ENCODE data around the gene NRN1. TPM values are rescaled to one million over a fixed set of nuclear protein-coding genes. Genes with fewer than 3 reads are reported as not detected.

Gene NRN1
- total RNA-seq, 4 donors from 2014 or later, result 1.3 to 23.0 (median 9.1) TPM

GRCh38 chr6:5998236-5998635, 8.5 kb downstream of the NRN1 start:
- intact Hi-C loops (cut with DNase I; ENCODE audit: low total_unique reads), result no loop called here
- H3K9me3 ChIP-seq, result no peaks in the 10 kb centered on the region
- no peak overlapping the region for H3K27ac ChIP-seq
- H3K4me3 ChIP-seq, result no peak overlapping the region
- H3K36me3 ChIP-seq, result no peaks in the 10 kb centered on the region
- DNase-seq, result no peak
- TF ChIP-seq POLR2A (IDR thresholded peaks at IDR 0.05), result no peak
- TF ChIP-seq, protein P1, sequence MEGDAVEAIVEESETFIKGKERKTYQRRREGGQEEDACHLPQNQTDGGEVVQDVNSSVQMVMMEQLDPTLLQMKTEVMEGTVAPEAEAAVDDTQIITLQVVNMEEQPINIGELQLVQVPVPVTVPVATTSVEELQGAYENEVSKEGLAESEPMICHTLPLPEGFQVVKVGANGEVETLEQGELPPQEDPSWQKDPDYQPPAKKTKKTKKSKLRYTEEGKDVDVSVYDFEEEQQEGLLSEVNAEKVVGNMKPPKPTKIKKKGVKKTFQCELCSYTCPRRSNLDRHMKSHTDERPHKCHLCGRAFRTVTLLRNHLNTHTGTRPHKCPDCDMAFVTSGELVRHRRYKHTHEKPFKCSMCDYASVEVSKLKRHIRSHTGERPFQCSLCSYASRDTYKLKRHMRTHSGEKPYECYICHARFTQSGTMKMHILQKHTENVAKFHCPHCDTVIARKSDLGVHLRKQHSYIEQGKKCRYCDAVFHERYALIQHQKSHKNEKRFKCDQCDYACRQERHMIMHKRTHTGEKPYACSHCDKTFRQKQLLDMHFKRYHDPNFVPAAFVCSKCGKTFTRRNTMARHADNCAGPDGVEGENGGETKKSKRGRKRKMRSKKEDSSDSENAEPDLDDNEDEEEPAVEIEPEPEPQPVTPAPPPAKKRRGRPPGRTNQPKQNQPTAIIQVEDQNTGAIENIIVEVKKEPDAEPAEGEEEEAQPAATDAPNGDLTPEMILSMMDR (IDR thresholded peaks at IDR 0.05), result no peak
- H3K4me1 ChIP-seq, result peaks cover 0 to 13% of the 10 kb centered on the region in 2 donors
- H3K27me3 ChIP-seq, result peaks cover 25 to 82% of the 10 kb centered on the region in 2 donors

- DNase-seq, result no peak
- peak overlapping the region in 1 of 2 donors; percentile 38 for H3K4me3 ChIP-seq
- H3K36me3 ChIP-seq, result no peaks in the 10 kb centered on the region
- no peaks in the 10 kb centered on the region for H3K9me3 ChIP-seq
- peaks cover 25 to 74% of the 10 kb centered on the region in 2 donors for H3K27me3 ChIP-seq
- intact Hi-C loops (cut with DNase I; ENCODE audit: low total_unique reads), result no loop called here
- H3K27ac ChIP-seq, result peak overlapping the region; percentile 38 to 49
- peaks cover 0 to 7% of the 10 kb centered on the region in 2 donors for H3K4me1 ChIP-seq
- no peak for TF ChIP-seq POLR2A (IDR thresholded peaks at IDR 0.05)
- TF ChIP-seq, protein P1 (IDR thresholded peaks at IDR 0.05), result no peak
Measured at GRCh38 chr6:5997420-5997987, 9.2 kb downstream of the NRN1 start.

DNA sequence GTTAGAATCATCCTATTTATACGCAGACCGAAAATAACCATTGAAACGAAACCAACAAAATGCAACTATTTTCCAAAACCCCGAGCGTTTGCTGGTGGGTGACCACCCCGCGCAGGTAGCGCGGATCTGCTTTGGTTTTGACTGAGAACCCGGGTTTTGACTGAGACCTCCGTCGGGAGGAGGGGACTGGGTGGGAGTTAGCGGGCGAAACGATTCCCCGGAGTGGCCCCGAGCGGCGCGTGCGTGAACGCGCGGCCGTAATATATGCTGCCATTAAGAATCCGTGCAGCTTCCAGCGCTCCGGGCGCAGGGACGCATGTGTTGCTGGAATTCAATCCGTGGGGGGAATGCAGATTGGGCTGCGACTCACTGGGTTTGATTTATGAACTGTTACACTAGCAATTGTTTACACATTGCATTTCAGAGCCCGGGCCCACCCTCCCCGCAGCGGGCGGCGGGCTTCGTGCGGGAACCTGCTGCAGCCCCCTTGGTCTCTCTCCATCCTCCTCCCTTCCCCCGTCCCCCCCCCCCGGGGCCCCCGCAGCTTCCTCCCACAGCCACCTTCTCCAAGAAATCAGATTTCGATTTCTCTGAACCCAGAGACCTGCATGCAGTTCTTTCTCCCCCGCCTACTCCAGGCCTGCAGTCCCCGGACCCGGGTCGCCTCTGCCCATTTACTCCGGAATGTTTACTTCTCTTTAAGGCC, 9.9 kb downstream of the NRN1 start:
- H3K9me3 ChIP-seq, result no peaks in the 10 kb centered on the region
- H3K27ac ChIP-seq, result peak overlapping the region; percentile 38 to 49
- intact Hi-C loops (cut with DNase I; ENCODE audit: low total_unique reads), result no loop called here
- H3K4me3 ChIP-seq, result peak overlapping the region; percentile 30 to 38
- DNase-seq, result no peak
- TF ChIP-seq POLR2A (IDR thresholded peaks at IDR 0.05), result no peak
- TF ChIP-seq, protein P1 (IDR thresholded peaks at IDR 0.05), result no peak
- peaks cover 25 to 68% of the 10 kb centered on the region in 2 donors for H3K27me3 ChIP-seq
- no peaks in the 10 kb centered on the region for H3K36me3 ChIP-seq
- peaks cover 0 to 7% of the 10 kb centered on the region in 2 donors for H3K4me1 ChIP-seq

GRCh38 chr6:5995949-5996713, 10.6 kb downstream of the NRN1 start:
- Histone ChIP-seq H3K4me3 (peak overlapping the region; percentile 30 to 38), H3K27me3 (peaks cover 25 to 68% of the 10 kb centered on the region in 2 donors), H3K4me1 (peaks cover 0 to 7% of the 10 kb centered on the region in 2 donors), H3K9me3 (no peaks in the 10 kb centered on the region), H3K36me3 (no peaks in the 10 kb centered on the region), H3K27ac (peak overlapping the region; percentile 38 to 49)
- TF ChIP-seq POLR2A (IDR thresholded peaks at IDR 0.05), result peak in 1 of 2 donors; percentile 15
- TF ChIP-seq, protein P1 (IDR thresholded peaks at IDR 0.05), result peak in 1 of 4 experiments; percentile 24
- intact Hi-C loops (cut with DNase I; ENCODE audit: low total_unique reads), result no loop called here
- peak; percentile 46 to 65 for DNase-seq

DNA sequence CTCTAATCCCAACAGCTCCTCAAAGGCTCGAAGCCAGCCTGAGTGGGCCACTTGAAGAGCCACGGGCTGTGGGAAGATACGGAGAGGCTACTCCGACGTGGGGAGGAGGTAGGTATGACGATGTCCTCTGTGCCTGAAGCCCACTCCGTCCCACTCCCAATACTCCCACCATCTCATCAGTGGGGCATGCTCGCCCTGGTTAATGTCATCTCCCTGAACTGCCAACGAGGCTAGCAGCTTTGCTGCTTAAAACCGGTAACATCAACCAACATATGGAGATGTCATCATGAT, 11.1 kb downstream of the NRN1 start:
- TF ChIP-seq, protein P1 (IDR thresholded peaks at IDR 0.05), result no peak
- TF ChIP-seq POLR2A (IDR thresholded peaks at IDR 0.05), result no peak
- no peak for DNase-seq
- Histone ChIP-seq H3K36me3 (no peaks in the 10 kb centered on the region), H3K27me3 (peaks cover 25 to 68% of the 10 kb centered on the region in 2 donors), H3K4me3 (peak overlapping the region in 1 of 2 donors; percentile 38), H3K4me1 (peaks cover 0 to 7% of the 10 kb centered on the region in 2 donors), H3K9me3 (no peaks in the 10 kb centered on the region), H3K27ac (peak overlapping the region in 1 of 2 donors; percentile 49)
- intact Hi-C loops (cut with DNase I; ENCODE audit: low total_unique reads), result no loop called here

Measured in uterus (tissue), 4 donors.